B cell (primary cell): Measurements from ENCODE around the gene MAGI2. TPM values are rescaled to one million over a fixed set of nuclear protein-coding genes. Genes with fewer than 3 reads are reported as not detected.

ENCODE experiments used
- ATAC-seq: fragments of 200-7000 bp; cut with Tn5 transposase; one replicate; pipeline ENCODE4 v1.10.0; 2021; ENCODE audit warnings: low read depth, mild to moderate bottlenecking, moderate number of reproducible peaks, moderate library complexity
- CTCF ChIA-PET: fragments of 350-600 bp; sonication (Branson Sonifier 250); formaldehyde crosslinking; loops from one replicate; lab custom pipeline; 2021; ENCODE audit warnings: antibody characterized with exemption, inconsistent platforms; lab: Charles Lee
- POLR2A ChIA-PET: fragments of 350-600 bp; sonication (Branson Sonifier 250); formaldehyde crosslinking; loops from one replicate; lab custom pipeline; 2021; ENCODE audit warnings: antibody characterized with exemption; lab: Charles Lee
- DNase-seq: peaks from one replicate; pipeline ENCODE4 v3.0.0; 2013
- H2AFZ ChIP-seq: 2 replicates; pipeline ENCODE4 v1.6.1; 2012; ENCODE audit warnings: mild to moderate bottlenecking, low read depth, low read length; ENCODE audit not compliant: insufficient read depth, poor library complexity, severe bottlenecking
- H3K27ac ChIP-seq, 2 donors: 1 replicate in 1 of 2; 2 replicates in 1 of 2; pipeline ENCODE4 v1.5.1; 2012 to 2013; ENCODE audit warnings: low read length in 2 of 2, mild to moderate bottlenecking in 2 of 2, moderate library complexity in 1 of 2
- H3K27me3 ChIP-seq, 4 experiments: fragments of 200-600 bp in 1 of 4; sonication (generic) in 1 of 4; replicated peaks in 1 of 4; 1 replicate in 2 of 4; 2 replicates in 2 of 4; pipeline versions ENCODE4 v1.6.1 to v1.7.0; 2013 to 2016; ENCODE audit warnings: low read length in 3 of 4, mild to moderate bottlenecking in 2 of 4, mixed read lengths in 1 of 4, moderate library complexity in 1 of 4; ENCODE audit not compliant: insufficient read depth in 4 of 4, control insufficient read depth in 3 of 4; ENCODE audit errors: control extremely low read depth in 1 of 4
- H3K36me3 ChIP-seq, 2 experiments: replicated peaks in 1 of 2; 1 replicate in 1 of 2; 2 replicates in 1 of 2; pipeline versions ENCODE4 v1.6.1 to v1.7.1; 2013; ENCODE audit warnings: low read length in 1 of 2; ENCODE audit not compliant: insufficient read depth in 2 of 2, control insufficient read depth in 1 of 2; ENCODE audit errors: control extremely low read depth in 1 of 2, extremely low read depth in 1 of 2
- H3K4me1 ChIP-seq, 2 donors: fragments of 200-600 bp in 1 of 2; sonication (generic) in 1 of 2; 1 replicate in 1 of 2; 2 replicates in 1 of 2; pipeline versions ENCODE4 v1.5.1 to v1.6.1; 2013 to 2017; ENCODE audit warnings: low read length in 2 of 2; ENCODE audit not compliant: control insufficient read depth in 2 of 2, insufficient read depth in 2 of 2
- H3K4me2 ChIP-seq: replicated peaks from 2 replicates; pipeline ENCODE3; 2012; ENCODE audit warnings: mild to moderate bottlenecking, low read depth, low read length; ENCODE audit not compliant: poor library complexity, severe bottlenecking
- H3K4me3 ChIP-seq, 5 experiments: fragments of 200-600 bp in 1 of 5; sonication (generic) in 1 of 5; 1 replicate in 3 of 5; 2 replicates in 2 of 5; pipeline versions ENCODE4 v1.5.1 to v1.7.0; 2011 to 2016; ENCODE audit warnings: low read length in 4 of 5, mild to moderate bottlenecking in 4 of 5, low read depth in 2 of 5, control low read depth in 1 of 5, moderate library complexity in 1 of 5; ENCODE audit not compliant: insufficient read depth in 1 of 5; ENCODE audit errors: control extremely low read depth in 1 of 5, extremely low read depth in 1 of 5
- H3K79me2 ChIP-seq: fragments of 200-600 bp; sonication (generic); one replicate; pipeline ENCODE4 v1.6.0; 2016; ENCODE audit warnings: low read length; ENCODE audit not compliant: control insufficient read depth, insufficient read depth
- H3K9ac ChIP-seq: fragments of 200-600 bp; sonication (generic); 2 replicates; pipeline ENCODE4 v1.6.1; 2017; ENCODE audit warnings: mild to moderate bottlenecking, low read length, moderate library complexity
- H3K9me3 ChIP-seq, 3 donors: one replicate each; pipeline versions ENCODE4 v1.6.1 to v1.7.1; 2013; ENCODE audit warnings: low read length in 2 of 3; ENCODE audit not compliant: control insufficient read depth in 2 of 3, insufficient read depth in 1 of 3; ENCODE audit errors: control extremely low read depth in 1 of 3
- H4K20me1 ChIP-seq: 2 replicates; pipeline ENCODE4 v1.6.0; 2012; ENCODE audit warnings: mild to moderate bottlenecking, low read length; ENCODE audit not compliant: insufficient read depth, control insufficient read depth, poor library complexity, severe bottlenecking
- H3K27ac Mint-ChIP-seq: one replicate; pipeline ENCODE4 v1.8.0; 2021; ENCODE audit warnings: mixed read lengths
- H3K27me3 Mint-ChIP-seq: one replicate; pipeline ENCODE4 v1.8.0; 2021; ENCODE audit warnings: mixed read lengths
- H3K4me1 Mint-ChIP-seq: one replicate; pipeline ENCODE4 v1.8.0; 2021; ENCODE audit warnings: mixed read lengths
- H3K4me3 Mint-ChIP-seq: one replicate; pipeline ENCODE4 v1.8.0; 2021; ENCODE audit warnings: mixed read lengths
- H3K9me3 Mint-ChIP-seq: one replicate; pipeline ENCODE4 v1.8.0; 2022; ENCODE audit warnings: mixed read lengths; ENCODE audit not compliant: insufficient read depth
- CTCF ChIP-seq: fragments of 200-600 bp; IDR thresholded peaks from one replicate; pipeline ENCODE4 v1.8.0; 2022; ENCODE audit warnings: antibody characterized with exemption, mild to moderate bottlenecking
- EZH2 ChIP-seq: IDR thresholded peaks from 2 replicates; pipeline ENCODE4 v1.6.1; 2012; ENCODE audit warnings: borderline replicate concordance, low read depth, mild to moderate bottlenecking, moderate library complexity, low read length; ENCODE audit not compliant: insufficient read depth, poor library complexity, severe bottlenecking
- WGBS: methylation state at CpG from one replicate; pipeline ENCODE4 v1.1.5; 2013; ENCODE audit warnings: missing lambda C conversion rate; ENCODE audit not compliant: insufficient coverage; 5-methylcytosine and 5-hydroxymethylcytosine counted together
- intact Hi-C: fragments of 100-400 bp; cut with micrococcal nuclease; formaldehyde crosslinking; loops from one replicate; pipeline ENCODE4 v1.10.0; 2022
- polyA plus RNA-seq: library from polyadenylated mRNA; depleted of rRNA; stranded (reverse); fragments of >200 nt; gene quantifications from 2 replicates; pipeline ENCODE4 v1.2.3, GENCODE V29; 2012
- total RNA-seq, 2 donors: library from RNA; stranded (reverse); fragments of 120-200 nt in 1 of 2; gene quantifications; 1 replicate in 1 of 2; 2 replicates in 1 of 2; pipeline versions ENCODE4 v1.2.3 to v1.2.4, GENCODE V29; 2013 to 2022

Gene MAGI2
- total and polyA plus RNA-seq, 2 donors (not counting 1 experiment from before 2014, with no cell fraction given) = 0.16 to 0.64 TPM

GRCh38 chr7:79227044-79227443 lies 226.4 kb downstream of the MAGI2 start:
- intact Hi-C loops = no loop called here
- WGBS = no CpG with 5 or more reads among the region's 1 CpG
- H3K27ac ChIP-seq = no peak overlapping the region
- TF ChIP-seq CTCF = no peak
- no peak for TF ChIP-seq EZH2
- Mint-ChIP-seq H3K4me3 (no peak overlapping the region), H3K27me3 (no peaks in the 10 kb centered on the region), H3K4me1 (no peaks in the 10 kb centered on the region), H3K9me3 (peaks cover 4% of the 10 kb centered on the region), H3K27ac (no peak overlapping the region)
- no peak overlapping the region for H3K4me2 ChIP-seq
- H3K4me1 ChIP-seq = no peaks in the 10 kb centered on the region
- no peak overlapping the region for H3K9ac ChIP-seq
- ATAC-seq (no peak), DNase-seq (no peak)
- H3K79me2 ChIP-seq = no peaks in the 10 kb centered on the region
- no peak overlapping the region for H2AFZ ChIP-seq
- no peak overlapping the region for H3K4me3 ChIP-seq
- no peaks in the 10 kb centered on the region for H4K20me1 ChIP-seq
- CTCF ChIA-PET = no interaction called here
- POLR2A ChIA-PET = no interaction called here
- no peaks in the 10 kb centered on the region for H3K27me3 ChIP-seq
- no peaks in the 10 kb centered on the region for H3K9me3 ChIP-seq
- no peaks in the 10 kb centered on the region for H3K36me3 ChIP-seq

GRCh38 chr7:79221211-79221610 lies 232.3 kb downstream of the MAGI2 start:
- ChIA-PET POLR2A (no interaction called here), CTCF (no interaction called here)
- Histone ChIP-seq H3K4me2 (no peak overlapping the region), H3K27me3 (no peaks in the 10 kb centered on the region), H4K20me1 (no peaks in the 10 kb centered on the region), H3K36me3 (no peaks in the 10 kb centered on the region), H3K4me1 (no peaks in the 10 kb centered on the region), H3K27ac (no peak overlapping the region), H2AFZ (no peak overlapping the region), H3K9me3 (no peaks in the 10 kb centered on the region), H3K79me2 (no peaks in the 10 kb centered on the region), H3K9ac (no peak overlapping the region), H3K4me3 (no peak overlapping the region)
- no peak for DNase-seq
- Mint-ChIP-seq H3K27me3 (no peaks in the 10 kb centered on the region), H3K4me3 (no peak overlapping the region), H3K9me3 (peaks cover 2% of the 10 kb centered on the region), H3K4me1 (no peaks in the 10 kb centered on the region), H3K27ac (no peak overlapping the region)
- no peak for ATAC-seq
- WGBS = no CpG with 5 or more reads among the region's 2 CpGs
- intact Hi-C loops = no loop called here
- TF ChIP-seq EZH2 (no peak), CTCF (no peak)
